Mononuclear cell (primary cell): Measurements from ENCODE around the gene RTN4. TPM values are rescaled to one million over a fixed set of nuclear protein-coding genes. Genes with fewer than 3 reads are reported as not detected.

Experiments
- H3K27me3 ChIP-seq: 2 replicates; pipeline ENCODE4 v1.6.0; 2011; ENCODE audit warnings: low read length, control low read depth; ENCODE audit not compliant: insufficient read depth
- H3K4me1 ChIP-seq: 2 replicates; pipeline ENCODE4 v1.5.1; 2011; ENCODE audit warnings: mild to moderate bottlenecking, low read length, control low read depth; ENCODE audit not compliant: insufficient read depth
- H3K4me3 ChIP-seq: 2 replicates; pipeline ENCODE4 v1.5.1; 2011; ENCODE audit warnings: mild to moderate bottlenecking, low read length, moderate library complexity
- H3K9me3 ChIP-seq: 2 replicates; pipeline ENCODE4 v1.5.1; 2011; ENCODE audit warnings: low read depth, mild to moderate bottlenecking, control low read depth, low read length
- total RNA-seq: library from RNA; depleted of rRNA; stranded (reverse); fragments of >200 nt; gene quantifications from one replicate; pipeline ENCODE4 v1.2.3, GENCODE V29; 2012

The RTN4 gene
- total RNA-seq, 1 donor: 76.5 TPM

DNA sequence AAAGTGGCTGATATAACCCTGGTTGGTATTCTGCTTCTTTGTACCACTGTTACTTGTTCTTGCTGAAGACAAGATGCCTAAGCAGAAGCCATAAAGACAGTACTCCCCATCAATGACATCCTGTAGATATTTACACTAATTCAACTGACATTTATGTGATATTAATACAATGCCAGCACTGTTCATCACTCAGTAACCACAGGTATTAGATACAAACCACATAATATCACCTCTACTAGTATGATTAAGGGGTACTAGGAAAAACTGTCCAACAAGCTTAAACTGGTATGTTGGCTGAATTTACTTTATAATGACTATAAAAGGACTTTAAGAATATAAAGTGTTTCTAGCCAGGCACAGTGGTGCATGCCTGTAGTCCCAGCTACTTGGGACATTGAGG is 65.8 kb downstream of the RTN4 start:
- peaks cover 3% of the 10 kb centered on the region for H3K4me1 ChIP-seq
- no peak overlapping the region for H3K4me3 ChIP-seq
- H3K27me3 ChIP-seq: no peaks in the 10 kb centered on the region
- no peaks in the 10 kb centered on the region for H3K9me3 ChIP-seq

GRCh38 chr2:54983345-54984220 is 66.7 kb downstream of the RTN4 start:
- Histone ChIP-seq H3K27me3 (no peaks in the 10 kb centered on the region), H3K4me3 (no peak overlapping the region), H3K9me3 (no peaks in the 10 kb centered on the region), H3K4me1 (peaks cover 6% of the 10 kb centered on the region)

DNA sequence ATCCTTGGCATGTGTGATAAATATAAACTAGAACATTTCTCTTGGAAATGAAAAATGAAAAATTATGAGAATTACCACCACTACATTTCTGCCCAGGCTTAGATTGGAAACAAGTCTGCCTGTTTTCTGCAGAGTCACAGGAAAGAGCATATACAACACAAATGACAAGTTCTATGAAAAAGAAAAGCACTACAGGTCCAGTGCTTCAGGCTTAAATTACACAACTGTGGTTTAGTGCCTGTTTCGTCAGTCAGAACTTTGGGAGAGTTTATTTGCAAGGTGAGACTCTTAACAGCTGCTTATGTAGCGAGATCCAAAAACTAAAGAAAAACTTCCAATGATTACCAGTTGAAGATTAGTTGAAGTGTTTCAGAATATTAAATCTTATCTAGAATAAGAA is 68.9 kb downstream of the RTN4 start:
- H3K4me3 ChIP-seq: no peak overlapping the region
- peaks cover 14% of the 10 kb centered on the region for H3K4me1 ChIP-seq

DNA sequence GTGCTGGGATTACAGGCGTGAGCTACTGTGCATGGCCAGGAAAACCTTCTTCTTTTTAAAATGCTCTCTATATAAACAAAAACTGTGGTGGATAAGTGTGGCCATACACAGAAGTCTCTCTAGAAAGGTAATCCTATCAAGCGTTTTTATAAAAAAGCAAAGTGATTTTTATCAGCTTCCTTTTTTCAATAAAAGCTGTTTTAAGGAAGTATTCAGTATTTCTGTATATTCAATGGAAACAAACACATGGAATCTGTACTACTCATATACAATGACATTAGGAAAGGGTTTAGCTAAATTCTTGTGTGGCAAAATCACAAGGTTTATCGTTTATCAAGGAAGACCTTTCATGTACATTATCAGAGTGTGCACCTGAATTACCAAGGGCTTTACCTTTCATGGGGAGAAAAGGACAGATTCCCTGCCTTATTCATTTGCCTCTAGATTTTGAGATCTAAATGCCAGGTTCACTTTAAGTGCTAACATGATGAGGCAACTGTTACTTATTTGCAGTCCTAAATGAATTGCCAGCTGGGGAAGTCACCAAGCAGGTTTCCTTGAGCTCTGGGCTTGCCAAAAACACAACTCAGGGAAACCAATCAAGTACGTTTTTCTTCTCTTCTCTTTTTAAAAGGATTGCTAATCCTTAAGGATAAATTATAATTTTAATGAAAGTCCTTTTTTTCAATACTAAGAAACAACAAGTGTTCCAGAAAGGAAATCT is 70.8 kb downstream of the RTN4 start:
- H3K4me1 ChIP-seq: peaks cover 14% of the 10 kb centered on the region
- H3K4me3 ChIP-seq: no peak overlapping the region
- no peaks in the 10 kb centered on the region for H3K27me3 ChIP-seq
- no peaks in the 10 kb centered on the region for H3K9me3 ChIP-seq

More for the DNA sequence above, 68.9 kb downstream of the RTN4 start:
- Histone ChIP-seq H3K27me3 (no peaks in the 10 kb centered on the region), H3K9me3 (no peaks in the 10 kb centered on the region)

DNA sequence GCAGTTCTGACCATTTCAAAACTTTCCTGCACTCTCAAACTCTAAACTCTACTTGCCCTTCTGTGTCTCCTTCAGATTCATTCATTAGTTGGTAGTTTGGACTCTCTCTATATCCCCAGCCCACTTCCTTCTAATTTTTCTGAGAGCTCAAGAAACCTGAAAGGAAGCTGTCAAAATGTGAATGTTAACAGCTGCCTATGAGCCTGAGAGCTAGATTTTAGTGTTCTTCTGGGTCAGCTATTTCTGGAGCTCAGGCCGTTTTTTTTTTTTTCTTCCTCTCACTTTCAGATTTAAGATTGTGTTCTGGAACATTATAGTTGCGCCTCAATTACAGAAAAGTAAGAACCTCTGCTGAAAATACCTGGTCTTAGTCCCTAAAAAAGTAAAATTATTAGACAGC is 73.1 kb downstream of the RTN4 start:
- no peak overlapping the region for H3K4me3 ChIP-seq
- H3K27me3 ChIP-seq: no peaks in the 10 kb centered on the region
- peaks cover 14% of the 10 kb centered on the region for H3K4me1 ChIP-seq
- no peaks in the 10 kb centered on the region for H3K9me3 ChIP-seq

DNA sequence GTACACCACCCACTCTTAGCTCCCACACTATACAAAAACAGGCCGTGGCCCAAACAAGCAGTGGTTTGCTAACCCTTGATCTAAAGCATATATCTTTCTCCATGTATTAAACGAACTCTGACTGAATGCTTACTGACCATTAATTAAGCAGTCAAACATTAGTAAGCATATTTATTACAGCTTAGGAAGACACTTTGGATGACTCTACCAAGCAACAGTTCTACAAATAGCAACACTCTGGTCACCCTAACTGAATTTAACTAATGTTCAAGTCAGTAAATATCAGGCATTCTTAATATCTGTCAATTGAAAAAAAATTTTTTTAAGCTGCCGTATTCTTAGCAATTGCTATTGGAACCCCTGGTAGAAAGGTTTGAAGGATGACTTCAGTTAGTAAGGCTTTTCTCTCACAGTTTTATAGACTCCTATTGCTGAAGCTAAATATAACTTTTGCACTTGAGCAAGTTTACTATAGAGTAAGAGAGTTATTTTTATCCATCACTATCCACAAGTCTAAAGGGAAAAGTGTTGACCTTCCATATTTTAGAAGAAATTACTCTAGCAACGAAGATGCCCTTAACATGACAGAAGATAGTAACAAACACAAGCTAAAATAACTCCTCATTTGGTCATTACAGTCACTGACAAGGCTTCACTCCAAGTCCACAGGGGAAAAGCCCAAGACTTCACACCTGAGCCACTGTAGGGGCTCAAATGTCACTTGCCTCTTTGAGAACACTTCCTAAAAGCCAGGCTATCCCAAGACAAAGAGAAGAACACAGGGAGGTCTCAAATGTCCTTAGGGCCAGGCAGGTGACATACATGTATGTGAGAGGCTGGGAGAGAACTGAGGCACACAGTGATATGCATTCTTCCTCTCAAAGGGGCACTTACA is 74.4 kb downstream of the RTN4 start:
- H3K4me3 ChIP-seq: no peak overlapping the region
- H3K9me3 ChIP-seq: no peaks in the 10 kb centered on the region
- peaks cover 14% of the 10 kb centered on the region for H3K4me1 ChIP-seq
- no peaks in the 10 kb centered on the region for H3K27me3 ChIP-seq

GRCh38 chr2:54975175-54975574 is 75.1 kb downstream of the RTN4 start:
- Histone ChIP-seq H3K4me3 (no peak overlapping the region), H3K9me3 (no peaks in the 10 kb centered on the region), H3K27me3 (no peaks in the 10 kb centered on the region), H3K4me1 (peaks cover 14% of the 10 kb centered on the region)

- no peaks in the 10 kb centered on the region for H3K27me3 ChIP-seq
These were observed 80.3 kb downstream of the RTN4 start for GRCh38 chr2:54969940-54970338.

GRCh38 chr2:54969295-54969939 is 80.8 kb downstream of the RTN4 start:
- H3K4me1 ChIP-seq: peaks cover 18% of the 10 kb centered on the region
- H3K9me3 ChIP-seq: no peaks in the 10 kb centered on the region
- H3K4me3 ChIP-seq: no peak overlapping the region
- no peaks in the 10 kb centered on the region for H3K27me3 ChIP-seq

More at GRCh38 chr2:54969940-54970338, 80.3 kb downstream of the RTN4 start:
- H3K4me1 ChIP-seq: peaks cover 15% of the 10 kb centered on the region
- H3K9me3 ChIP-seq: no peaks in the 10 kb centered on the region
- no peak overlapping the region for H3K4me3 ChIP-seq

DNA sequence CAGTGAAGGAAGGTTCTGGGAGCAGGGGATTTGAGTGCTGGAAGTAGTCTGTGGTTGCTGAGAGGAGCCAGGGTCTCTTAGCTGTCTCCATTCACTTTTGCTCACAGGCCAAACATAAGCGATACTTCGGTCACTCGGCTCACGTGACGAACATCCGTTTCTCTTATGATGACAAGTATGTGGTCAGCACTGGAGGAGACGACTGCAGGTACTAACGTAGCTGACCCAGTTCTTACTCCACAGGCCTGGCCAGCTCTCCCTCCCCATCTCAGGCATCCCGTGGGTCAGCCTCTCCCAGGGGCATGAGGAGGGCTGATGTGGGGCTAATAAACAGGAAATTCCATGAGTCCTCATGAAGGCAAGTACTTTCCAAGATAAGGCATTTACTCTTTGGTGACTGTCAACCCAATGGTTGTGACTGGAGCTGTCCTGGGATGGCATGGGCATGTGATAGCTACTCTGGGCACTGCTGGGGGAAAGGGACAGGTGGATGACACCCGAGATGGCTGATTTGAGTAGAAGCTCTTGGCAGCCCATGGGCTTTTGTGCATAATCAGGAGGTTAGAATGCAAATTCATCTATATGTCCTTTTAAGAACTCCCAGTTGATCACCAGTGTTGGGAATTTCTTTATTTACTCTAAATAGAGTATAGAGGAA is 81.6 kb downstream of the RTN4 start:
- H3K9me3 ChIP-seq: no peaks in the 10 kb centered on the region
- H3K4me1 ChIP-seq: peaks cover 19% of the 10 kb centered on the region
- H3K4me3 ChIP-seq: no peak overlapping the region
- H3K27me3 ChIP-seq: no peaks in the 10 kb centered on the region

- Histone ChIP-seq H3K4me1 (peaks cover 19% of the 10 kb centered on the region), H3K4me3 (no peak overlapping the region), H3K9me3 (no peaks in the 10 kb centered on the region), H3K27me3 (no peaks in the 10 kb centered on the region)
These were observed 82.4 kb downstream of the RTN4 start for GRCh38 chr2:54967759-54968365.

- Histone ChIP-seq H3K4me1 (peaks cover 19% of the 10 kb centered on the region), H3K9me3 (no peaks in the 10 kb centered on the region), H3K27me3 (no peaks in the 10 kb centered on the region), H3K4me3 (no peak overlapping the region)
These were observed 83.0 kb downstream of the RTN4 start for GRCh38 chr2:54967269-54967668.

DNA sequence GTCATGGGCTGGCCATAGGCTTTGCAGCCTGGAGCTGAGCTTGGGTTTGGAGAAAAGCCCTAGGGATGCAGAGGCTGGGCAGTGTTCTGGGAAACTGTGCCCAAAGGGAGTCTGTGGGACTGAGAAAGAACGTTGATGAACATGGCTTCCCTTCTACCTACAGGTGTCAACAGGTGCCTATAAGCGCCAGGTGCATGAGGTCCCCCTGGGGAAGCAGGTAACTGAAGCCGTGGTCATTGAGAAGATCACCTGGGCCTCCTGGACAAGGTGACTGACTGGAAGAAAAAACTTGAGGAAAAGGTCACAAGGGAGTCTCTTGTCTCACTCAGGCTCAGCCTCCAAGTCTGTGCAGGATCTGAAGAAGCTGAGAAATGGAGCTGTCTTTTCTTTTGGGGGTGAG is 83.4 kb downstream of the RTN4 start:
- Histone ChIP-seq H3K4me3 (no peak overlapping the region), H3K4me1 (peaks cover 19% of the 10 kb centered on the region), H3K9me3 (no peaks in the 10 kb centered on the region), H3K27me3 (no peaks in the 10 kb centered on the region)
